SK-N-MC (cell line): ENCODE results near the gene MPRIP.

Experiments used
- EZH2 ChIP-seq: fragments of 200-600 bp; sonication (generic); IDR thresholded peaks from one replicate; pipeline ENCODE4 v1.6.1; 2017; ENCODE audit warnings: antibody characterized with exemption
- POLR2AphosphoS5 ChIP-seq: IDR thresholded peaks from 2 replicates; pipeline ENCODE4 v1.6.1; 2012; ENCODE audit warnings: mild to moderate bottlenecking, low read depth, low read length, borderline replicate concordance

DNA sequence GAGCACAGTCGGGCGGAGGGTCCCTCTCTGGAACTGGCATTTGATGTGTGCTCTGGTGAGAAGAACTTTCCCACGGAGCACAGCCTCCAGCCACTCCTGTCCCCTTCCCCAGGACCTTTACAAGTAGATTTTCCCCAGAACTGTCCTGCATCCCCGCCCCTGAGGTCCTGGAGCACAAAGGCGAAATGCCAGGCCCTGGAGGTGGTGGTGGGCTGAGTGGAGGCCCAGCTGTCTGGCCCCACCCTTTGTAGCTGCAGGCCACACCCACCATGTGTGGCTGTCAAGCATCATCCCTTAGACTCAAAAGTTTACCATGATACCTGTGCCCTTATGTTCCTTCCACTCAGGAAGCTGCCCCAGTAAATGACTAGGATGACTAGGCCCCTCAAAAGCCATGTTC is 126.1 kb downstream of the MPRIP start:
- TF ChIP-seq POLR2AphosphoS5 (no peak), EZH2 (no peak)
